Measurements from ENCODE around the gene C1orf210. TPM values are rescaled to one million over a fixed set of nuclear protein-coding genes. Genes with fewer than 3 reads are reported as not detected.

C1orf210 gene
- total RNA-seq, 1 experiment from 2014 or later: 29.3 TPM

- no peak for DNase-seq
These were observed 27.0 kb downstream of the C1orf210 start for GRCh38 chr1:43258370-43258769.

GRCh38 chr1:43256675-43257570 is 28.5 kb downstream of the C1orf210 start:
- no peak for TF ChIP-seq EZH2 (IDR thresholded peaks at IDR 0.05; ENCODE audit: low read depth)
- TF ChIP-seq CTCF (conservative IDR thresholded peaks at IDR 0.05): no peak
- Histone ChIP-seq H3K27me3 (ENCODE audit: insufficient read depth, low read depth) (no peaks in the 10 kb centered on the region), H3K36me3 (ENCODE audit: low read depth) (no peaks in the 10 kb centered on the region), H2AFZ (no peak overlapping the region), H4K20me1 (ENCODE audit: insufficient read depth) (no peaks in the 10 kb centered on the region), H3K9me2 (ENCODE audit: insufficient read depth) (no peaks in the 10 kb centered on the region), H3K4me2 (peak overlapping the region; percentile 12; the same call in 1 of the 2 replicates), H3K79me2 (ENCODE audit: low read depth) (no peaks in the 10 kb centered on the region), H3K9me3 (ENCODE audit: insufficient read depth, low read depth) (no peaks in the 10 kb centered on the region; the same call in 1 of the 2 replicates), H3K4me3 (no peak overlapping the region), H3K4me1 (replicated peaks; ENCODE audit: insufficient read depth) (peaks cover 14% of the 10 kb centered on the region), H3K27ac (peak overlapping the region; percentile 35; the same call in 1 of the 2 replicates), H3F3A (ENCODE audit: insufficient read depth, low read depth) (peaks cover 5% of the 10 kb centered on the region; the same call in 1 of the 2 replicates)
- CTCF ChIA-PET: interaction anchor here (0.6 kb wide), 1 partner anchor 16 kb away, joined by 3 read pairs; no protein-coding TSS in a partner anchor
- BruUV-seq (replicated peaks): no TSS peak
- peak; percentile 80 to 83 for DNase-seq
- intact Hi-C loops (cut with micrococcal nuclease; ENCODE audit: unreplicated experiment): no loop called here
- POLR2A ChIA-PET (ENCODE audit: unreplicated experiment): interaction anchor here (0.6 to 1.0 kb wide), 3 partner anchors 14 to 640 kb away, joined by 3 to 8 read pairs (median 4); no protein-coding TSS in a partner anchor

More at GRCh38 chr1:43258370-43258769, 27.0 kb downstream of the C1orf210 start:
- Histone ChIP-seq H3K4me2 (no peak overlapping the region), H3K36me3 (ENCODE audit: low read depth) (no peaks in the 10 kb centered on the region), H3F3A (ENCODE audit: insufficient read depth, low read depth) (peaks cover 5% of the 10 kb centered on the region; the same call in 1 of the 2 replicates), H4K20me1 (ENCODE audit: insufficient read depth) (no peaks in the 10 kb centered on the region), H3K27me3 (ENCODE audit: insufficient read depth, low read depth) (no peaks in the 10 kb centered on the region), H3K4me1 (replicated peaks; ENCODE audit: insufficient read depth) (peaks cover 14% of the 10 kb centered on the region), H2AFZ (no peak overlapping the region), H3K9me2 (ENCODE audit: insufficient read depth) (no peaks in the 10 kb centered on the region), H3K79me2 (ENCODE audit: low read depth) (no peaks in the 10 kb centered on the region), H3K9me3 (ENCODE audit: insufficient read depth, low read depth) (peaks cover 5% of the 10 kb centered on the region), H3K4me3 (no peak overlapping the region), H3K27ac (no peak overlapping the region)
- ChIA-PET CTCF (interaction anchor here (0.7 to 1.0 kb wide), 2 partner anchors 109 to 432 kb away, joined by 4 to 13 read pairs; partner anchors contain the start of gene ELOVL1), POLR2A (ENCODE audit: unreplicated experiment) (interaction anchor here (0.6 kb wide), 1 partner anchor 8 kb away, joined by 4 read pairs; no protein-coding TSS in a partner anchor)
- BruUV-seq (replicated peaks): no TSS peak
- intact Hi-C loops (cut with micrococcal nuclease; ENCODE audit: unreplicated experiment): no loop called here
- TF ChIP-seq EZH2 (IDR thresholded peaks at IDR 0.05; ENCODE audit: low read depth) (no peak), CTCF (conservative IDR thresholded peaks at IDR 0.05) (no peak)

GRCh38 chr1:43255438-43256210 is 29.8 kb downstream of the C1orf210 start:
- H3K4me1 ChIP-seq (replicated peaks; ENCODE audit: insufficient read depth): peaks cover 14% of the 10 kb centered on the region
- ChIA-PET CTCF (no interaction called here), POLR2A (ENCODE audit: unreplicated experiment) (no interaction called here)
- H2AFZ ChIP-seq: no peak overlapping the region
- peaks cover 5% of the 10 kb centered on the region; the same call in 1 of the 2 replicates for H3F3A ChIP-seq (ENCODE audit: insufficient read depth, low read depth)
- no peak overlapping the region for H3K27ac ChIP-seq
- no peaks in the 10 kb centered on the region for H4K20me1 ChIP-seq (ENCODE audit: insufficient read depth)
- intact Hi-C loops (cut with micrococcal nuclease; ENCODE audit: unreplicated experiment): no loop called here
- H3K9me2 ChIP-seq (ENCODE audit: insufficient read depth): no peaks in the 10 kb centered on the region
- H3K4me3 ChIP-seq: no peak overlapping the region
- no peaks in the 10 kb centered on the region for H3K79me2 ChIP-seq (ENCODE audit: low read depth)
- H3K4me2 ChIP-seq: no peak overlapping the region
- TF ChIP-seq EZH2 (IDR thresholded peaks at IDR 0.05; ENCODE audit: low read depth) (no peak), CTCF (conservative IDR thresholded peaks at IDR 0.05) (no peak)
- no TSS peak for BruUV-seq (replicated peaks)
- H3K9me3 ChIP-seq (ENCODE audit: insufficient read depth, low read depth): no peaks in the 10 kb centered on the region; the same call in 1 of the 2 replicates
- no peaks in the 10 kb centered on the region for H3K27me3 ChIP-seq (ENCODE audit: insufficient read depth, low read depth)
- DNase-seq: no peak
- no peaks in the 10 kb centered on the region for H3K36me3 ChIP-seq (ENCODE audit: low read depth)
